Fibroblast of lung (primary cell): Measurements from ENCODE around the gene IFNG-AS1. TPM values are rescaled to one million over a fixed set of nuclear protein-coding genes. Genes with fewer than 3 reads are reported as not detected.
A peak's percentile ranks its signal among the peaks of the same experiment; 100 is the strongest.

Source experiments
- DNase-seq, 2 donors: peaks; one replicate each; pipeline versions ENCODE4 v3.0.0 to v3.0.0-alpha.2; 2010; ENCODE audit warnings: low read depth in 2 of 2
- H2AFZ ChIP-seq: 2 replicates; pipeline ENCODE4 v1.5.1; 2012; ENCODE audit warnings: low read length, control low read depth, inconsistent platforms
- H3K27ac ChIP-seq: 2 replicates; pipeline ENCODE4 v1.5.1; 2011; ENCODE audit warnings: low read length, control low read depth; ENCODE audit not compliant: insufficient read depth
- H3K27me3 ChIP-seq: 2 replicates; pipeline ENCODE4 v1.5.1; 2011; ENCODE audit warnings: mild to moderate bottlenecking, low read length; ENCODE audit not compliant: control insufficient read depth, insufficient read depth
- H3K36me3 ChIP-seq: 2 replicates; pipeline ENCODE4 v1.5.1; 2011; ENCODE audit warnings: low read length; ENCODE audit not compliant: control insufficient read depth, insufficient read depth
- H3K4me1 ChIP-seq: 2 replicates; pipeline ENCODE4 v1.5.1; 2011; ENCODE audit warnings: low read length; ENCODE audit not compliant: control insufficient read depth, insufficient read depth; ENCODE audit errors: extremely low read depth
- H3K4me2 ChIP-seq: 2 replicates; pipeline ENCODE4 v1.5.1; 2011; ENCODE audit warnings: low read length, control low read depth; ENCODE audit not compliant: insufficient read depth; ENCODE audit errors: extremely low read depth
- H3K4me3 ChIP-seq, 4 experiments: fragments of 200-600 bp in 1 of 4; sonication (generic) in 1 of 4; replicated peaks in 1 of 4; 2 replicates each; pipeline ENCODE4 v1.5.1; 2011 to 2016; ENCODE audit warnings: low read length in 4 of 4, low read depth in 3 of 4, mild to moderate bottlenecking in 3 of 4, control low read depth in 2 of 4, inconsistent platforms in 1 of 4, mixed read lengths in 1 of 4; ENCODE audit not compliant: insufficient read depth in 1 of 4; ENCODE audit errors: control extremely low read depth in 1 of 4
- H3K79me2 ChIP-seq: 2 replicates; pipeline ENCODE4 v1.5.1; 2012; ENCODE audit warnings: mild to moderate bottlenecking, low read length, inconsistent platforms; ENCODE audit not compliant: control insufficient read depth, insufficient read depth
- H3K9ac ChIP-seq: 2 replicates; pipeline ENCODE4 v1.5.1; 2011; ENCODE audit warnings: mild to moderate bottlenecking, low read length, control low read depth; ENCODE audit not compliant: insufficient read depth
- H3K9me3 ChIP-seq: 2 replicates; pipeline ENCODE4 v1.5.1; 2012; ENCODE audit warnings: low read depth, low read length; ENCODE audit not compliant: control insufficient read depth, insufficient read depth
- H4K20me1 ChIP-seq: 2 replicates; pipeline ENCODE4 v1.5.1; 2011; ENCODE audit warnings: low read length; ENCODE audit not compliant: control insufficient read depth, insufficient read depth; ENCODE audit errors: extremely low read depth
- CTCF ChIP-seq, 2 donors: IDR thresholded peaks in 1 of 2; conservative IDR thresholded peaks in 1 of 2; 1 replicate in 1 of 2; 2 replicates in 1 of 2; pipeline ENCODE4 v1.5.1; 2011 to 2012; ENCODE audit warnings: low read length in 2 of 2, control low read depth in 1 of 2, inconsistent platforms in 1 of 2, low read depth in 1 of 2, mild to moderate bottlenecking in 1 of 2
- EZH2 ChIP-seq: IDR thresholded peaks from 2 replicates; pipeline ENCODE4 v1.5.1; 2012; ENCODE audit warnings: low read length, control low read depth, mild to moderate bottlenecking; ENCODE audit errors: missing control alignments
- polyA plus RNA-seq, 2 donors: library from polyadenylated mRNA; depleted of rRNA in 1 of 2; stranded (reverse) in 1 of 2; unstranded in 1 of 2; fragments of >200 nt; gene quantifications; 2 replicates each; pipeline ENCODE4 v1.2.1, GENCODE V29; 2011 to 2012; ENCODE audit warnings: missing spikeins in 1 of 2
- total RNA-seq: library from RNA; depleted of rRNA; stranded (reverse); fragments of >200 nt; gene quantifications from 2 replicates; pipeline ENCODE4 v1.2.1, GENCODE V29; 2014

The IFNG-AS1 gene
- total and polyA plus RNA-seq, 2 donors (not counting 1 experiment from before 2014, with no cell fraction given) = not detected

- Histone ChIP-seq H3K9ac (no peak overlapping the region), H3K4me2 (no peak overlapping the region), H3K9me3 (no peaks in the 10 kb centered on the region), H2AFZ (no peak overlapping the region), H3K4me3 (no peak overlapping the region), H3K27ac (no peak overlapping the region), H3K27me3 (no peaks in the 10 kb centered on the region), H4K20me1 (no peaks in the 10 kb centered on the region), H3K4me1 (no peaks in the 10 kb centered on the region), H3K79me2 (no peaks in the 10 kb centered on the region), H3K36me3 (no peaks in the 10 kb centered on the region)
- TF ChIP-seq CTCF (conservative IDR thresholded peaks at IDR 0.05 in 1 of 2, IDR thresholded peaks at IDR 0.05 in 1 of 2; ENCODE audit: low read depth in 1 of 2, low read length in 2 of 2) (no peak), EZH2 (no peak)
- DNase-seq = no peak
These were observed 3.9 kb downstream of the IFNG-AS1 start for GRCh38 chr12:67993143-67993542.

GRCh38 chr12:67994046-67994445 lies 4.8 kb downstream of the IFNG-AS1 start:
- no peak overlapping the region for H3K4me2 ChIP-seq
- H3K36me3 ChIP-seq = no peaks in the 10 kb centered on the region
- no peaks in the 10 kb centered on the region for H3K9me3 ChIP-seq
- H3K27ac ChIP-seq = no peak overlapping the region
- H3K4me1 ChIP-seq = no peaks in the 10 kb centered on the region
- no peak overlapping the region for H3K4me3 ChIP-seq
- TF ChIP-seq CTCF (conservative IDR thresholded peaks at IDR 0.05 in 1 of 2, IDR thresholded peaks at IDR 0.05 in 1 of 2; ENCODE audit: low read depth in 1 of 2, low read length in 2 of 2) = no peak
- TF ChIP-seq EZH2 = no peak
- no peaks in the 10 kb centered on the region for H3K27me3 ChIP-seq
- H4K20me1 ChIP-seq = no peaks in the 10 kb centered on the region
- DNase-seq = no peak
- H3K9ac ChIP-seq = no peak overlapping the region
- no peak overlapping the region for H2AFZ ChIP-seq
- H3K79me2 ChIP-seq = no peaks in the 10 kb centered on the region

- H3K9ac ChIP-seq = no peak overlapping the region
- H3K4me3 ChIP-seq = no peak overlapping the region
- no peak overlapping the region for H2AFZ ChIP-seq
- no peak overlapping the region for H3K4me2 ChIP-seq
- H3K27me3 ChIP-seq = no peaks in the 10 kb centered on the region
- DNase-seq = peak in 1 of 2 donors; percentile 21
- TF ChIP-seq EZH2 (no peak), CTCF (conservative IDR thresholded peaks at IDR 0.05 in 1 of 2, IDR thresholded peaks at IDR 0.05 in 1 of 2; ENCODE audit: low read depth in 1 of 2, low read length in 2 of 2) (no peak)
- H3K79me2 ChIP-seq = no peaks in the 10 kb centered on the region
- H3K36me3 ChIP-seq = no peaks in the 10 kb centered on the region
- no peaks in the 10 kb centered on the region for H3K9me3 ChIP-seq
- H3K4me1 ChIP-seq = no peaks in the 10 kb centered on the region
- H3K27ac ChIP-seq = no peak overlapping the region
- H4K20me1 ChIP-seq = no peaks in the 10 kb centered on the region
These were observed 7.1 kb downstream of the IFNG-AS1 start for GRCh38 chr12:67996347-67996746.
